ENCODE measurements around the gene PTPRN2. TPM values are rescaled to one million over a fixed set of nuclear protein-coding genes. Genes with fewer than 3 reads are reported as not detected.

The PTPRN2 gene
- total RNA-seq, 1 experiment from 2014 or later, result 2.1 TPM

- TF ChIP-seq, protein P1, sequence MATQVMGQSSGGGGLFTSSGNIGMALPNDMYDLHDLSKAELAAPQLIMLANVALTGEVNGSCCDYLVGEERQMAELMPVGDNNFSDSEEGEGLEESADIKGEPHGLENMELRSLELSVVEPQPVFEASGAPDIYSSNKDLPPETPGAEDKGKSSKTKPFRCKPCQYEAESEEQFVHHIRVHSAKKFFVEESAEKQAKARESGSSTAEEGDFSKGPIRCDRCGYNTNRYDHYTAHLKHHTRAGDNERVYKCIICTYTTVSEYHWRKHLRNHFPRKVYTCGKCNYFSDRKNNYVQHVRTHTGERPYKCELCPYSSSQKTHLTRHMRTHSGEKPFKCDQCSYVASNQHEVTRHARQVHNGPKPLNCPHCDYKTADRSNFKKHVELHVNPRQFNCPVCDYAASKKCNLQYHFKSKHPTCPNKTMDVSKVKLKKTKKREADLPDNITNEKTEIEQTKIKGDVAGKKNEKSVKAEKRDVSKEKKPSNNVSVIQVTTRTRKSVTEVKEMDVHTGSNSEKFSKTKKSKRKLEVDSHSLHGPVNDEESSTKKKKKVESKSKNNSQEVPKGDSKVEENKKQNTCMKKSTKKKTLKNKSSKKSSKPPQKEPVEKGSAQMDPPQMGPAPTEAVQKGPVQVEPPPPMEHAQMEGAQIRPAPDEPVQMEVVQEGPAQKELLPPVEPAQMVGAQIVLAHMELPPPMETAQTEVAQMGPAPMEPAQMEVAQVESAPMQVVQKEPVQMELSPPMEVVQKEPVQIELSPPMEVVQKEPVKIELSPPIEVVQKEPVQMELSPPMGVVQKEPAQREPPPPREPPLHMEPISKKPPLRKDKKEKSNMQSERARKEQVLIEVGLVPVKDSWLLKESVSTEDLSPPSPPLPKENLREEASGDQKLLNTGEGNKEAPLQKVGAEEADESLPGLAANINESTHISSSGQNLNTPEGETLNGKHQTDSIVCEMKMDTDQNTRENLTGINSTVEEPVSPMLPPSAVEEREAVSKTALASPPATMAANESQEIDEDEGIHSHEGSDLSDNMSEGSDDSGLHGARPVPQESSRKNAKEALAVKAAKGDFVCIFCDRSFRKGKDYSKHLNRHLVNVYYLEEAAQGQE (IDR thresholded peaks at IDR 0.05; ENCODE audit: low read depth), result no peak
- TF ChIP-seq CEBPB (IDR thresholded peaks at IDR 0.05; ENCODE audit: low read depth), result no peak
- TF ChIP-seq ATF3 (IDR thresholded peaks at IDR 0.05), result no peak
- no peak for TF ChIP-seq CBX3 (IDR thresholded peaks at IDR 0.05; ENCODE audit: low read depth)
- no peak for TF ChIP-seq SRF (IDR thresholded peaks at IDR 0.05; ENCODE audit: low read depth)
- TF ChIP-seq ZFX (IDR thresholded peaks at IDR 0.05), result no peak
- TF ChIP-seq, protein P2, sequence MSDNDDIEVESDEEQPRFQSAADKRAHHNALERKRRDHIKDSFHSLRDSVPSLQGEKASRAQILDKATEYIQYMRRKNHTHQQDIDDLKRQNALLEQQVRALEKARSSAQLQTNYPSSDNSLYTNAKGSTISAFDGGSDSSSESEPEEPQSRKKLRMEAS (IDR thresholded peaks at IDR 0.05), result no peak
- TF ChIP-seq TCF7L2 (IDR thresholded peaks at IDR 0.05; ENCODE audit: borderline replicate concordance, extremely low read depth, insufficient read depth, insufficient read length), result no peak
- TF ChIP-seq EZH2 (IDR thresholded peaks at IDR 0.05), result no peak
These were observed 340.5 kb downstream of the PTPRN2 start (continued) for GRCh38 chr7:158246960-158247673.

DNA sequence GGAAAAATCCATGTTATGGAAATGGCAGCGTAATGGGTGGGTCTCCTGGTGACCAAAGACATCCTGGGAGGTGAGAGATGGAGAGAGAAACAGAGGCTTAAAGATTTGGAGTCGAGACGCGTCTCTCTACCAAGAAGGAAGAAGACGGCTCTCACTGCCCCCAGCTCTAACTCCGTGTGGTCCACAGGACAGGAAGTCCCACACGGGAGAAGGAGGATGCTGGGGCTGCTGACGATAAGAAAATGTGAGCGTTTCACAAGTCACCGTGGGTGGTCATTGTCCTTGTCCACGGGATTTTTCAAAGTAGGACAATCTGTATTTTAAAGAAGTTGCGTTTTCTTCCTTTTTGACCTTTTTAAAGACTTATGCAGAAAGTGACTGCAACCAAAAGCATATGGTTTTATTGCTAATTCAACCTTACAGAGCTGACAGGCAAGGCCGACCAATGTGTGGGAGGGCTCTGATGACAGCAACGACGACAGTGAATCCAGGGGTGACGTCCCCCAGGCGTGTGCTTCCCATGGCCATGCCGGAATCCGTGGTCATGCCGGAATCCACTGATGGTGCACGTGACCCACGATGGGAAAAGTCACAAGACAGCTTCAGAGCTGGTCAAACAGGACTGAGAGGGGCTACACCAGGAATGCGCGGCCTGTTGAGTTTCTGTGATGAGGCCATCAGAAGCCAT, 341.2 kb downstream of the PTPRN2 start:
- BruUV-seq (replicated peaks), result no TSS peak
- ChIA-PET RAD21 (ENCODE audit: low non-redundant PET in 1 of 2, low total read pairs in 2 of 2, uncharacterized antibody in 2 of 2, unreplicated experiment in 2 of 2) (no interaction called here), CTCF (no interaction called here), POLR2A (no interaction called here)
- intact Hi-C loops (cut with micrococcal nuclease), result no loop called here
- ATAC-seq, result no peak
- no peaks in the 10 kb centered on the region for H3K36me3 ChIP-seq (ENCODE audit: control insufficient read depth in 1 of 2, insufficient read depth in 2 of 2, low read length in 2 of 2)
- no peak overlapping the region for H3K9ac ChIP-seq (ENCODE audit: low read length)
- no peak overlapping the region for H3K27ac ChIP-seq (ENCODE audit: low read depth, low read length)
- DNase-seq (ENCODE audit: low read depth, low spot score), result no peak
- no peaks in the 10 kb centered on the region for H3K27me3 ChIP-seq (ENCODE audit: insufficient read depth, low read length)
- no peaks in the 10 kb centered on the region for H4K20me1 ChIP-seq (ENCODE audit: insufficient read depth)
- no peak overlapping the region for H3K4me2 ChIP-seq (ENCODE audit: low read length)
- H3K9me3 ChIP-seq (ENCODE audit: control insufficient read depth in 1 of 2, insufficient read depth in 1 of 2, low read depth in 1 of 2, low read length in 2 of 2), result peaks cover 10 to 21% of the 10 kb centered on the region in 2 experiments; a peak in 2 of 4 replicates
- H3K9me2 ChIP-seq (ENCODE audit: insufficient read depth), result no peaks in the 10 kb centered on the region
- TF ChIP-seq RAD21 (IDR thresholded peaks at IDR 0.05; ENCODE audit: low read depth), result no peak
- no peak for TF ChIP-seq CEBPB (IDR thresholded peaks at IDR 0.05; ENCODE audit: low read depth)
- no peak for TF ChIP-seq POLR2A (IDR thresholded peaks at IDR 0.05; ENCODE audit: borderline replicate concordance, extremely low read depth, insufficient read depth, insufficient read length)
- no peak for TF ChIP-seq EGR1 (IDR thresholded peaks at IDR 0.05; ENCODE audit: low read depth)
- no peak for TF ChIP-seq CBX3 (IDR thresholded peaks at IDR 0.05; ENCODE audit: low read depth)
- TF ChIP-seq YY1 (IDR thresholded peaks at IDR 0.05; ENCODE audit: extremely low read depth, insufficient replicate concordance, low read depth, low read length), result no peak
- TF ChIP-seq ZBTB33 (IDR thresholded peaks at IDR 0.05; ENCODE audit: extremely low read depth, insufficient replicate concordance, low read length), result no peak
- TF ChIP-seq, protein P2 (IDR thresholded peaks at IDR 0.05), result no peak
- no peak for TF ChIP-seq JUND (IDR thresholded peaks at IDR 0.05)
- TF ChIP-seq FOSL1 (IDR thresholded peaks at IDR 0.05; ENCODE audit: low read depth), result no peak
- H2AFZ ChIP-seq (ENCODE audit: low read depth, low read length, poor library complexity, severe bottlenecking), result no peak overlapping the region
- no peaks in the 10 kb centered on the region for H3K79me2 ChIP-seq (ENCODE audit: insufficient read depth, low read length)
- no peaks in the 10 kb centered on the region for H3K4me1 ChIP-seq (ENCODE audit: control insufficient read depth in 1 of 2, insufficient read depth in 2 of 2, low read length in 2 of 2)
- H3K4me3 ChIP-seq (replicated peaks in 1 of 2; ENCODE audit: low read depth in 1 of 2, low read length in 2 of 2), result no peak overlapping the region
